Stomach (tissue), 9 donors: Measurements from ENCODE around the gene NPC2. TPM values are rescaled to one million over a fixed set of nuclear protein-coding genes. Genes with fewer than 3 reads are reported as not detected.
A peak's percentile ranks its signal among the peaks of the same experiment; 100 is the strongest.

Source experiments
- DNase-seq, 2 donors: peaks; one replicate each; pipeline versions ENCODE4 v3.0.0 to v3.0.0-alpha.2; 2013 to 2019
- H3K27ac ChIP-seq, 5 donors: fragments of 200-600 bp in 4 of 5; sonication (generic) in 4 of 5; one replicate each; pipeline ENCODE4 v1.5.1; 2013 to 2019; ENCODE audit warnings: mild to moderate bottlenecking in 1 of 5, moderate library complexity in 1 of 5
- H3K27me3 ChIP-seq, 3 donors: fragments of 200-600 bp; sonication (generic); one replicate each; pipeline ENCODE4 v1.5.1; 2017 to 2019; ENCODE audit warnings: mixed run types in 1 of 3
- H3K36me3 ChIP-seq, 4 donors: fragments of 200-600 bp; sonication (generic); 1 replicate in 3 of 4; 2 replicates in 1 of 4; pipeline ENCODE4 v1.5.1; 2016 to 2019
- H3K4me1 ChIP-seq, 4 donors: fragments of 200-600 bp; sonication (generic); one replicate each; pipeline ENCODE4 v1.5.1; 2016 to 2019
- H3K4me3 ChIP-seq, 4 donors: fragments of 200-600 bp; sonication (generic) in 3 of 4; one replicate each; pipeline ENCODE4 v1.5.1; 2016 to 2019; ENCODE audit warnings: mild to moderate bottlenecking in 1 of 4
- H3K9me3 ChIP-seq, 4 donors: fragments of 200-600 bp; sonication (generic); one replicate each; pipeline ENCODE4 v1.5.1; 2016 to 2019
- CTCF ChIP-seq, 7 experiments: fragments of 450-650 bp in 4 of 7; fragments of 200-600 bp in 3 of 7; sonication (generic) in 3 of 7; IDR thresholded peaks; one replicate each; pipeline ENCODE4 v1.5.1; 2016 to 2019; ENCODE audit warnings: antibody characterized with exemption in 7 of 7, control low read depth in 2 of 7, mild to moderate bottlenecking in 1 of 7
- EP300 ChIP-seq: sonication (generic); formaldehyde crosslinking; IDR thresholded peaks from one replicate; pipeline ENCODE4 v1.6.1; 2017; ENCODE audit warnings: antibody characterized with exemption
- POLR2A ChIP-seq, 4 donors: fragments of 450-650 bp; IDR thresholded peaks; one replicate each; pipeline ENCODE4 v1.6.1; 2016; ENCODE audit warnings: antibody characterized with exemption in 4 of 4, control low read depth in 2 of 4, mild to moderate bottlenecking in 1 of 4, moderate library complexity in 1 of 4
- POLR2AphosphoS5 ChIP-seq, 3 donors: sonication (generic); formaldehyde crosslinking; IDR thresholded peaks; one replicate each; pipeline ENCODE4 v1.6.1; 2016; ENCODE audit warnings: antibody characterized with exemption in 3 of 3
- WGBS, 5 donors: extraction: QIAGEN DNeasy Blood & Tissue Kit in 3 of 5; methylation state at CpG; one replicate each; pipeline versions ENCODE4 v1.1.5 to v1.1.7; 2013 to 2018; 5-methylcytosine and 5-hydroxymethylcytosine counted together
- intact Hi-C: fragments of 100-400 bp; cut with DNase I; formaldehyde crosslinking; loops from one replicate; pipeline ENCODE4 v1.15.1; 2023; ENCODE audit warnings: low total_unique reads
- polyA plus RNA-seq, 3 donors: library from polyadenylated mRNA; stranded (reverse); fragments of 200-250 nt; gene quantifications; one replicate each; pipeline ENCODE4 v1.2.3, GENCODE V29; 2013
- total RNA-seq, 5 donors: library from RNA; depleted of rRNA; stranded (reverse); fragments of >200 nt; gene quantifications; one replicate each; pipeline versions ENCODE4 v1.1.0 to v1.2.3, GENCODE V29; 2014 to 2016
- donor health status: healthy with polysubstance abuse.
- donor health status: Bipolar disorder and iron deficiency.
- donor health status: healthy.

NPC2 gene
- total and polyA plus RNA-seq, 8 donors: 62.6 to 186 (median 129) TPM

DNA sequence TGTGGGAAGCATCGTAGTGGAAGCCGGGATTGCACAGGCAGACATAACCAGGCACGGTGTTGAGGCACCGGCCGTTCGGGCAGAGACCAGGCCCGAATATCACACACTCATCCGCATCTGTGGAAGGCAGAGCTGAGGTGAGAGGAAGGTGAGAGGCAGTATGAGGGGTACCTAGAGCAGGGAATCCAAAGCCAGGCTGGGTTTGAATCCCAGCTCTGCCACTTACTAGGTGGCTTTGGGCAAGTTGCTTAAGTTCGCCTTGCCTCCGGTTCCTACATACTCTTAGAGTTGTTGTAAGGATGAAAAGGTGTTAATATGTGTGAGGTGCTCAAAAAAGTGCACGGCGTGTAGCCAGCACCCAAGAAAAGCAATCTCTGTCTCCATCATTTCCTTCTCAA lies 10.8 kb upstream of the NPC2 start:
- H3K27ac ChIP-seq: no peak overlapping the region
- H3K9me3 ChIP-seq: no peaks in the 10 kb centered on the region
- DNase-seq: no peak
- no peak overlapping the region for H3K4me3 ChIP-seq
- TF ChIP-seq CTCF (IDR thresholded peaks at IDR 0.05): no peak
- no peak for TF ChIP-seq EP300
- TF ChIP-seq POLR2A (IDR thresholded peaks at IDR 0.05): no peak
- TF ChIP-seq POLR2AphosphoS5 (IDR thresholded peaks at IDR 0.05): no peak
- H3K4me1 ChIP-seq: peaks cover 0 to 14% (median 8%) of the 10 kb centered on the region in 4 donors
- H3K36me3 ChIP-seq: peaks cover 0 to 69% (median 29%) of the 10 kb centered on the region in 4 donors
- intact Hi-C loops: loop anchor here (5.0 kb wide), 1 partner anchor 108 kb away; the partner anchor contains the start of gene LTBP2
- WGBS, 5 donors: 92 to 95% (median 94%) methylated on average over 4 to 12 of the region's 12 CpGs
- H3K27me3 ChIP-seq: peaks cover 0 to 5% (median 0%) of the 10 kb centered on the region in 3 donors

DNA sequence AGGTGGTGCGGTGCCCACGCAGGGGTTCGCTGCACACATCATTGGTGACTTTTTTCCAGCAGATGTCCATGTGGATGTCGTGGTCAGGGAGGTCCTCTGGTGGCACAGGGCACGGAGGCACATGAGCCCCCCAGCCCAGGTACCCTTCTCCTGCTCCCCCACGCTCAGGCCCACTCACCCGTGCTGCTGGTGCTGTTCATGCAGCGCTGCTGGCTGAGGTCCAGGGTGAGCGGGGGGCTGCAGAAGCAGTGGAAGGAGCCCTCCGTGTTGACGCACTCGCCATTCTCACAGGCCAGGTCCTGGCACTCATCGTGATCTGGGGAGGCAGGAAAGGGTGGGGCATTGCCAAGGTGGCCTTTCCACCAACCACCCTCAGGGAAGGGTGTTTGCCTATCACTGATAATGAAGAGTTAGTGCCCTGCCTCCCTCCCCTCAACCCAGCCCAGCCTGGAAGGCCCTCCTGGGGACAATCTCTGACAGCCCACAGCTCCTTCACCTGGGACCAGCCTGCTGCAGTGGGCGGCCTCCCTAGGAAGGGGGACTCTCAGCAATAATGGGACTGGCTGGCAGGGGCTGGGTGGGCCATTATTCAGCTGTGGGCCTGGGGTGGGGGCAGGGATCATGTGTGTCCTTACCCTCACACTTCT lies 10.3 kb upstream of the NPC2 start:
- Histone ChIP-seq H3K9me3 (no peaks in the 10 kb centered on the region), H3K4me3 (no peak overlapping the region), H3K27ac (no peak overlapping the region), H3K4me1 (peaks cover 0 to 14% (median 8%) of the 10 kb centered on the region in 4 donors), H3K36me3 (peaks cover 0 to 64% (median 28%) of the 10 kb centered on the region in 4 donors), H3K27me3 (no peaks in the 10 kb centered on the region)
- intact Hi-C loops: loop anchor here (5.0 kb wide), 1 partner anchor 109 kb away; the partner anchor contains the start of gene LTBP2
- TF ChIP-seq POLR2A (IDR thresholded peaks at IDR 0.05) (no peak), EP300 (no peak), CTCF (IDR thresholded peaks at IDR 0.05) (no peak), POLR2AphosphoS5 (IDR thresholded peaks at IDR 0.05) (no peak)
- 64 to 83% (median 76%) methylated on average over 11 to 14 of the region's 14 CpGs for WGBS, 5 donors
- peak in 1 of 2 donors; percentile 17 for DNase-seq

- H3K36me3 ChIP-seq: peaks cover 0 to 54% (median 25%) of the 10 kb centered on the region in 4 donors
- intact Hi-C loops: loop anchor here (5.0 kb wide), 1 partner anchor 110 kb away; the partner anchor contains the start of gene LTBP2
- no peaks in the 10 kb centered on the region for H3K27me3 ChIP-seq
- no peak overlapping the region for H3K4me3 ChIP-seq
- WGBS, 5 donors: 71 to 79% (median 77%) methylated on average over 21 of the region's 21 CpGs
- H3K4me1 ChIP-seq: peaks cover 0 to 14% (median 8%) of the 10 kb centered on the region in 4 donors
- no peaks in the 10 kb centered on the region for H3K9me3 ChIP-seq
- DNase-seq: peak in 1 of 2 donors; percentile 75
- no peak for TF ChIP-seq POLR2AphosphoS5 (IDR thresholded peaks at IDR 0.05)
- TF ChIP-seq EP300: no peak
- TF ChIP-seq CTCF (IDR thresholded peaks at IDR 0.05): peak in 2 of 7 experiments; percentile 20 to 33
- TF ChIP-seq POLR2A (IDR thresholded peaks at IDR 0.05): no peak
- no peak overlapping the region for H3K27ac ChIP-seq
These were observed 9.3 kb upstream of the NPC2 start for GRCh38 chr14:74502236-74503019.

- TF ChIP-seq POLR2A (IDR thresholded peaks at IDR 0.05): no peak
- no peak for TF ChIP-seq EP300
- TF ChIP-seq CTCF (IDR thresholded peaks at IDR 0.05): no peak
- no peak for TF ChIP-seq POLR2AphosphoS5 (IDR thresholded peaks at IDR 0.05)
- no peaks in the 10 kb centered on the region for H3K27me3 ChIP-seq
- WGBS, 5 donors: 56 to 71% (median 60%) methylated on average over 5 of the region's 5 CpGs
- H3K4me1 ChIP-seq: peaks cover 0 to 14% (median 8%) of the 10 kb centered on the region in 4 donors
- H3K36me3 ChIP-seq: peaks cover 0 to 50% (median 25%) of the 10 kb centered on the region in 4 donors
- H3K9me3 ChIP-seq: no peaks in the 10 kb centered on the region
- intact Hi-C loops: loop anchor here (5.0 kb wide), 1 partner anchor 111 kb away; the partner anchor contains the start of gene LTBP2
- DNase-seq: no peak
- peak overlapping the region in 1 of 5 donors; percentile 66 for H3K27ac ChIP-seq
- H3K4me3 ChIP-seq: no peak overlapping the region
These were observed 8.6 kb upstream of the NPC2 start for GRCh38 chr14:74501691-74502090.
